Body of pancreas (tissue), 4 donors: ENCODE measurements around the gene ATXN10.

Experiments used
- CTCF ChIP-seq, 7 experiments: fragments of 450-650 bp in 4 of 7; fragments of 200-600 bp in 3 of 7; sonication (generic) in 3 of 7; IDR thresholded peaks; one replicate each; pipeline ENCODE4 v1.5.1; 2016 to 2019; ENCODE audit warnings: antibody characterized with exemption in 7 of 7
- POLR2A ChIP-seq, 3 donors: fragments of 450-650 bp; IDR thresholded peaks; one replicate each; pipeline ENCODE4 v1.6.1; 2016; ENCODE audit warnings: antibody characterized with exemption in 3 of 3, mild to moderate bottlenecking in 2 of 3

- TF ChIP-seq CTCF (IDR thresholded peaks at IDR 0.05): no peak
- no peak for TF ChIP-seq POLR2A (IDR thresholded peaks at IDR 0.05)
Measured at GRCh38 chr22:45817745-45818423, 146.2 kb downstream of the ATXN10 start.
